Prostate gland (tissue), 2 donors: Measurements from ENCODE around the gene PSORS1C1. TPM values are rescaled to one million over a fixed set of nuclear protein-coding genes. Genes with fewer than 3 reads are reported as not detected.

Experiments
- DNase-seq: peaks from one replicate; pipeline ENCODE4 v3.0.0-alpha.2; 2019; ENCODE audit warnings: low spot score
- H3K27ac ChIP-seq, 2 donors: fragments of 200-600 bp; sonication (generic); 2 replicates each; pipeline ENCODE4 v1.5.1; 2017 to 2019
- H3K27me3 ChIP-seq: fragments of 200-600 bp; sonication (generic); replicated peaks from 2 replicates; pipeline ENCODE4 v1.5.1; 2019; ENCODE audit not compliant: insufficient read depth
- H3K36me3 ChIP-seq, 2 donors: fragments of 200-600 bp; sonication (generic); 1 replicate in 1 of 2; 2 replicates in 1 of 2; pipeline versions ENCODE4 v1.5.1 to v1.8.1; 2017 to 2019
- H3K4me1 ChIP-seq: fragments of 200-600 bp; sonication (generic); replicated peaks from 2 replicates; pipeline ENCODE4 v1.5.1; 2019
- H3K4me3 ChIP-seq, 2 donors: fragments of 200-600 bp; sonication (generic); 2 replicates each; pipeline ENCODE4 v1.5.1; 2017 to 2019
- H3K9me3 ChIP-seq: fragments of 200-600 bp; sonication (generic); 2 replicates; pipeline ENCODE4 v1.5.1; 2017
- POLR2A ChIP-seq: fragments of 450-650 bp; IDR thresholded peaks from one replicate; pipeline ENCODE4 v1.6.1; 2016; ENCODE audit warnings: antibody characterized with exemption, mild to moderate bottlenecking
- POLR2AphosphoS5 ChIP-seq: sonication (generic); formaldehyde crosslinking; IDR thresholded peaks from one replicate; pipeline ENCODE4 v1.6.1; 2017; ENCODE audit warnings: antibody characterized with exemption
- WGBS: methylation state at CpG from one replicate; pipeline ENCODE4 v1.1.5; 2018; 5-methylcytosine and 5-hydroxymethylcytosine counted together
- intact Hi-C: fragments of 100-400 bp; cut with DNase I; formaldehyde crosslinking; loops from one replicate; pipeline ENCODE4 v1.14.2; 2022
- total RNA-seq, 2 donors: library from RNA; depleted of rRNA; stranded (reverse); fragments of >200 nt; gene quantifications; one replicate each; pipeline ENCODE4 v1.1.0, GENCODE V29; 2016
- TF ChIP-seq, protein P1 (sequence below), 4 experiments: fragments of 200-600 bp in 2 of 4; fragments of 450-650 bp in 2 of 4; sonication (generic) in 2 of 4; IDR thresholded peaks; 1 replicate in 3 of 4; 2 replicates in 1 of 4; pipeline ENCODE4 v1.5.1; 2016 to 2019; ENCODE audit warnings: antibody characterized with exemption in 4 of 4, mild to moderate bottlenecking in 2 of 4, moderate library complexity in 2 of 4

PSORS1C1 gene
- total RNA-seq, 2 donors from 2014 or later = 1.2 to 3.5 TPM

- Histone ChIP-seq H3K36me3 (no peaks in the 10 kb centered on the region), H3K27me3 (no peaks in the 10 kb centered on the region), H3K4me1 (no peaks in the 10 kb centered on the region), H3K27ac (no peak overlapping the region), H3K9me3 (no peaks in the 10 kb centered on the region), H3K4me3 (no peak overlapping the region)
- DNase-seq = no peak
- WGBS = 89% methylated on average over 3 of the region's 3 CpGs
- intact Hi-C loops = no loop called here
- TF ChIP-seq, protein P1, sequence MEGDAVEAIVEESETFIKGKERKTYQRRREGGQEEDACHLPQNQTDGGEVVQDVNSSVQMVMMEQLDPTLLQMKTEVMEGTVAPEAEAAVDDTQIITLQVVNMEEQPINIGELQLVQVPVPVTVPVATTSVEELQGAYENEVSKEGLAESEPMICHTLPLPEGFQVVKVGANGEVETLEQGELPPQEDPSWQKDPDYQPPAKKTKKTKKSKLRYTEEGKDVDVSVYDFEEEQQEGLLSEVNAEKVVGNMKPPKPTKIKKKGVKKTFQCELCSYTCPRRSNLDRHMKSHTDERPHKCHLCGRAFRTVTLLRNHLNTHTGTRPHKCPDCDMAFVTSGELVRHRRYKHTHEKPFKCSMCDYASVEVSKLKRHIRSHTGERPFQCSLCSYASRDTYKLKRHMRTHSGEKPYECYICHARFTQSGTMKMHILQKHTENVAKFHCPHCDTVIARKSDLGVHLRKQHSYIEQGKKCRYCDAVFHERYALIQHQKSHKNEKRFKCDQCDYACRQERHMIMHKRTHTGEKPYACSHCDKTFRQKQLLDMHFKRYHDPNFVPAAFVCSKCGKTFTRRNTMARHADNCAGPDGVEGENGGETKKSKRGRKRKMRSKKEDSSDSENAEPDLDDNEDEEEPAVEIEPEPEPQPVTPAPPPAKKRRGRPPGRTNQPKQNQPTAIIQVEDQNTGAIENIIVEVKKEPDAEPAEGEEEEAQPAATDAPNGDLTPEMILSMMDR (IDR thresholded peaks at IDR 0.05) = no peak
- TF ChIP-seq POLR2AphosphoS5 (no peak), POLR2A (no peak)
Observed at GRCh38 chr6:31090275-31090972, 24.2 kb upstream of the PSORS1C1 start.

DNA sequence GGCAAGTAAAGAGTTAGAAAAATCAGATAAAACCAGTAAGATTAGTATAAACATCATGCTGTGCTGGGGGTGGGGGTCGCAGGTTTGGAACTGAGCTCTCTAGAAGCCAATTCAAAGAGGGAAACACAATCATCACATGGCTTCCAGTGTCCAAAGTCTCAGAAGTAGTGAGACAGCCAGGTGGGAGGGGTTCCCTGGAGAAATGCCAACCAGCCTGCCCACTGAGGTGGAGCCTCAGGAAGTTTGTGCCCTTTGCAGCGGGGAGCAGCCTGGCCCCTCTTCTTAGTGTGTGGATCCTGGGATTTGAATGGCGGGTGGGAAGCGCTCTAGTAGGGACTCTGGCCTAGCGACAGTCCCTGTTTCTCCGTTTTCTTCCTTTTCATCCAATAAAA lies 23.6 kb upstream of the PSORS1C1 start:
- 94% methylated on average over 6 of the region's 6 CpGs for WGBS
- Histone ChIP-seq H3K4me3 (no peak overlapping the region), H3K27me3 (no peaks in the 10 kb centered on the region), H3K27ac (no peak overlapping the region), H3K4me1 (no peaks in the 10 kb centered on the region), H3K36me3 (no peaks in the 10 kb centered on the region), H3K9me3 (no peaks in the 10 kb centered on the region)
- no peak for DNase-seq
- intact Hi-C loops = no loop called here
- TF ChIP-seq, protein P1 (IDR thresholded peaks at IDR 0.05) = no peak

DNA sequence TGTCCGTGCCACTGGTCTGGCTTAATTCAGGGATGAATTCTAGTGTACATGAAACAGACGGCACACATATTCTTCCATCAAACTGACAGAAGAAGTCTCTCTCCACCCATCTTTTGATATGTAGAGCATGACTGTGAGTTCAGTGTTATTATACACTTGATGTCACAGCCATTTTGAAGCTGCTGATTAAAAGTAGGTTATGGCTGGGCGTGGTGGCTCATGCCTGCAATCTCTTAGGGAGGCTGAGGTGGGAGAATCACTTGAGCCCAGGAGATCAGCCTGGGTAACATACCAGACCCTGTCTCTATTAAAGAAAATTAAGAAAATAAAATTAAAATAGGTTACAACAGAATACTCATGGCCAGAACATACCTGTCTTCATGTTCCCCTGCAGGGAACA lies 22.9 kb upstream of the PSORS1C1 start:
- intact Hi-C loops = no loop called here
- Histone ChIP-seq H3K36me3 (no peaks in the 10 kb centered on the region), H3K27me3 (no peaks in the 10 kb centered on the region), H3K27ac (no peak overlapping the region), H3K4me1 (no peaks in the 10 kb centered on the region), H3K4me3 (no peak overlapping the region), H3K9me3 (no peaks in the 10 kb centered on the region)
- no peak for DNase-seq
- TF ChIP-seq, protein P1 (IDR thresholded peaks at IDR 0.05) = no peak
- TF ChIP-seq POLR2AphosphoS5 = no peak
- TF ChIP-seq POLR2A = no peak
- 64% methylated on average over 3 of the region's 3 CpGs for WGBS

- H3K27me3 ChIP-seq = no peaks in the 10 kb centered on the region
- TF ChIP-seq, protein P1 (IDR thresholded peaks at IDR 0.05) = no peak
- no peak for TF ChIP-seq POLR2AphosphoS5
- TF ChIP-seq POLR2A = no peak
- intact Hi-C loops = no loop called here
- no peaks in the 10 kb centered on the region for H3K4me1 ChIP-seq
- H3K36me3 ChIP-seq = no peaks in the 10 kb centered on the region
- no peak overlapping the region for H3K4me3 ChIP-seq
- H3K27ac ChIP-seq = no peak overlapping the region
- no peak for DNase-seq
- H3K9me3 ChIP-seq = no peaks in the 10 kb centered on the region
- WGBS = 94% methylated on average over 2 of the region's 2 CpGs
Observed at GRCh38 chr6:31092238-31092637, 22.4 kb upstream of the PSORS1C1 start.

DNA sequence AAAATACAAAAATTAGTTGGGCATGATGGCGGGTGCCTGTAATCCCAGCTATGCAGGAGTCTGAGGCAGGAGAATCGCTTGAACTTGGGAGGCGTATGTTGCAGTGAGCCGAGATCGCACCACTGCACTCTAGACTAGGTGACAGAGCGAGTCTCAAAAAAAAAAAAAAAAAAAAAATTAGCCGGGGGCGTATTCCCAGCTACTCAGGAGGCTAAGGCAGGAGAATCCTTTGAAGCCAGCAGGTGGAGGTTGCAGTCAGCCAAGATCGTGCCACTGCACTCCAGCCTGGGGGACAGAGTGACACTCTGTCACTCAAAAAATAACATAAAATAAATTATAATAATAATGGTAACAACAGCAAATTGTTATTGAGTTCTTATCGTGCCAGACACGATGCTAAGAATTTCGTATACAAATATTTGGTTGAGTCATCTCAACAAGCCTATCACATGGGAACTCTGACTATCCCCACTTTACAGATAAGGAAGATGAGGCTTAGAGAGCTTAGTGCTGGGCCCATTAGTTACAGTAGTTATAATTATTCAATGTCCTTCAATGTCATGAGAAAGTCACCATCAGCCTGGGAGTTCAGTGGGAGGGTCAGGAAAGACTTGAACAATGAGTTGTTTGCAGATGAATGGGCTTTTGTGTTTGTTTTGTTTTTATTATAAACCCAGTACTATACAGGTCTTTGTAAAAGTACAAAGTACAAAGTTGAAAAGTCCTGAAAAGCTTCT lies 21.7 kb upstream of the PSORS1C1 start:
- WGBS = 83% methylated on average over 12 of the region's 12 CpGs
- intact Hi-C loops = no loop called here

More for the DNA sequence above, 21.7 kb upstream of the PSORS1C1 start:
- no peaks in the 10 kb centered on the region for H3K4me1 ChIP-seq
- H3K27ac ChIP-seq = no peak overlapping the region
- no peaks in the 10 kb centered on the region for H3K9me3 ChIP-seq
- TF ChIP-seq, protein P1 (IDR thresholded peaks at IDR 0.05) = no peak
- TF ChIP-seq POLR2AphosphoS5 = no peak
- TF ChIP-seq POLR2A = no peak
- H3K36me3 ChIP-seq = no peaks in the 10 kb centered on the region
- no peak overlapping the region for H3K4me3 ChIP-seq
- no peaks in the 10 kb centered on the region for H3K27me3 ChIP-seq
- DNase-seq = no peak
